GM19452 (cell line): ENCODE data around the gene YPEL4.

Experiments
- ATAC-seq: cut with Tn5 transposase; IDR thresholded peaks from one replicate; pipeline ENCODE4 v1.9.1; 2021; ENCODE audit not compliant: unreplicated experiment

The YPEL4 gene

GRCh38 chr11:57634311-57634710 is 15.4 kb downstream of the YPEL4 start:
- ATAC-seq = no peak

GRCh38 chr11:57633394-57634070 is 16.2 kb downstream of the YPEL4 start:
- ATAC-seq = no peak

- no peak for ATAC-seq
Observed at GRCh38 chr11:57632116-57632515, 17.6 kb downstream of the YPEL4 start.

GRCh38 chr11:57630171-57630570 is 19.5 kb downstream of the YPEL4 start:
- no peak for ATAC-seq

GRCh38 chr11:57626895-57627294 is 22.8 kb downstream of the YPEL4 start:
- ATAC-seq = no peak

GRCh38 chr11:57624864-57625263 is 24.8 kb downstream of the YPEL4 start:
- ATAC-seq = no peak

GRCh38 chr11:57622263-57622662 is 27.4 kb downstream of the YPEL4 start:
- no peak for ATAC-seq

GRCh38 chr11:57620467-57620866 is 29.2 kb downstream of the YPEL4 start:
- no peak for ATAC-seq

GRCh38 chr11:57619331-57619730 is 30.4 kb downstream of the YPEL4 start:
- no peak for ATAC-seq

- ATAC-seq = no peak
Observed at GRCh38 chr11:57618438-57618837, 31.3 kb downstream of the YPEL4 start.

GRCh38 chr11:57616595-57616994 is 33.1 kb downstream of the YPEL4 start:
- no peak for ATAC-seq

GRCh38 chr11:57615308-57615707 is 34.4 kb downstream of the YPEL4 start:
- no peak for ATAC-seq

GRCh38 chr11:57614234-57614772 is 35.4 kb downstream of the YPEL4 start:
- no peak for ATAC-seq

GRCh38 chr11:57610170-57610569 is 39.5 kb downstream of the YPEL4 start:
- ATAC-seq = no peak

GRCh38 chr11:57605028-57605420 is 44.7 kb downstream of the YPEL4 start:
- no peak for ATAC-seq

GRCh38 chr11:57604296-57605027 is 45.2 kb downstream of the YPEL4 start:
- ATAC-seq = no peak

GRCh38 chr11:57601297-57601696 is 48.4 kb downstream of the YPEL4 start:
- no peak for ATAC-seq

- no peak for ATAC-seq
Observed at GRCh38 chr11:57599381-57599780, 50.3 kb downstream of the YPEL4 start.

GRCh38 chr11:57598831-57599155 is 50.9 kb downstream of the YPEL4 start:
- no peak for ATAC-seq

GRCh38 chr11:57597916-57598830 is 51.5 kb downstream of the YPEL4 start:
- no peak for ATAC-seq

- no peak for ATAC-seq
Observed at GRCh38 chr11:57597461-57597915, 52.2 kb downstream of the YPEL4 start, which contains the start of gene SERPING1. Gene SERPING1, plus strand, starts transcription at chr11:57597685. Its CDS starts 586 bp downstream, at chr11:57598271.
